Measurements from ENCODE around the gene PUM2.
"Not testable (repeated sequence)": the region's sequence is repeated elsewhere in the genome, so short reads cannot be mapped to it uniquely, and the experiment has no call there.

The PUM2 gene

GRCh38 chr2:20288642-20289340 is 61.9 kb downstream of the PUM2 start:
- no peak for DNase-seq (ENCODE audit: low read depth)

GRCh38 chr2:20282916-20283592 is 67.6 kb downstream of the PUM2 start:
- DNase-seq (ENCODE audit: low read depth): no peak

GRCh38 chr2:20281876-20282275 is 68.8 kb downstream of the PUM2 start:
- DNase-seq (ENCODE audit: low read depth): no peak

- DNase-seq (ENCODE audit: low read depth): no peak
These were observed 77.6 kb downstream of the PUM2 start for GRCh38 chr2:20273042-20273441.

- not testable (repeated sequence) for DNase-seq (ENCODE audit: low read depth)
These were observed 82.3 kb downstream of the PUM2 start for GRCh38 chr2:20268317-20268716.

GRCh38 chr2:20267529-20267928 is 83.1 kb downstream of the PUM2 start:
- DNase-seq (ENCODE audit: low read depth): no peak

GRCh38 chr2:20264629-20265028 is 86.0 kb downstream of the PUM2 start:
- DNase-seq (ENCODE audit: low read depth): no peak

GRCh38 chr2:20257411-20257810 is 93.2 kb downstream of the PUM2 start:
- DNase-seq (ENCODE audit: low read depth): no peak

GRCh38 chr2:20254731-20255130 is 95.9 kb downstream of the PUM2 start:
- DNase-seq (ENCODE audit: low read depth): no peak

- no peak for DNase-seq (ENCODE audit: low read depth)
These were observed 100.2 kb downstream of the PUM2 start for GRCh38 chr2:20250436-20250835.

GRCh38 chr2:20249170-20249569 is 101.5 kb downstream of the PUM2 start:
- DNase-seq (ENCODE audit: low read depth): no peak

- DNase-seq (ENCODE audit: low read depth): no peak
These were observed 103.6 kb downstream of the PUM2 start for GRCh38 chr2:20247084-20247483.

- DNase-seq (ENCODE audit: low read depth): not testable (repeated sequence)
These were observed 107.0 kb downstream of the PUM2 start for GRCh38 chr2:20243637-20244036.

- DNase-seq (ENCODE audit: low read depth): no peak
These were observed 107.8 kb downstream of the PUM2 start for GRCh38 chr2:20242727-20243377.

GRCh38 chr2:20241973-20242726 is 108.5 kb downstream of the PUM2 start:
- DNase-seq (ENCODE audit: low read depth): no peak

GRCh38 chr2:20240291-20240690 is 110.4 kb downstream of the PUM2 start:
- not testable (repeated sequence) for DNase-seq (ENCODE audit: low read depth)

- no peak for DNase-seq (ENCODE audit: low read depth)
These were observed 114.1 kb downstream of the PUM2 start for GRCh38 chr2:20236496-20236895.

- no peak for DNase-seq (ENCODE audit: low read depth)
These were observed 114.9 kb downstream of the PUM2 start for GRCh38 chr2:20235655-20236305.

GRCh38 chr2:20234597-20234996 is 116.0 kb downstream of the PUM2 start:
- DNase-seq (ENCODE audit: low read depth): not testable (repeated sequence)

GRCh38 chr2:20232837-20233207 is 117.8 kb downstream of the PUM2 start:
- no peak for DNase-seq (ENCODE audit: low read depth)

- DNase-seq (ENCODE audit: low read depth): no peak
These were observed 119.0 kb downstream of the PUM2 start for GRCh38 chr2:20231598-20232026.

- no peak for DNase-seq (ENCODE audit: low read depth)
These were observed 119.5 kb downstream of the PUM2 start for GRCh38 chr2:20231159-20231558.

All from stimulated activated CD8-positive, alpha-beta memory T cell treated with anti-CD3 and anti-CD28 coated beads, Interleukin-12 subunit alpha, Interleukin-12 subunit beta, amount 100 ng/mL, for 4 hours (primary cell).